ELR (cell line): Measurements from ENCODE around the gene FGF18.
"Not testable (repeated sequence)": the region's sequence is repeated elsewhere in the genome, so short reads cannot be mapped to it uniquely, and the experiment has no call there.

ENCODE experiments used
- DNase-seq: peaks from one replicate; pipeline ENCODE4 v3.0.0-alpha.2; 2015; ENCODE audit warnings: low read depth

Gene FGF18, protein sequence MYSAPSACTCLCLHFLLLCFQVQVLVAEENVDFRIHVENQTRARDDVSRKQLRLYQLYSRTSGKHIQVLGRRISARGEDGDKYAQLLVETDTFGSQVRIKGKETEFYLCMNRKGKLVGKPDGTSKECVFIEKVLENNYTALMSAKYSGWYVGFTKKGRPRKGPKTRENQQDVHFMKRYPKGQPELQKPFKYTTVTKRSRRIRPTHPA

DNA sequence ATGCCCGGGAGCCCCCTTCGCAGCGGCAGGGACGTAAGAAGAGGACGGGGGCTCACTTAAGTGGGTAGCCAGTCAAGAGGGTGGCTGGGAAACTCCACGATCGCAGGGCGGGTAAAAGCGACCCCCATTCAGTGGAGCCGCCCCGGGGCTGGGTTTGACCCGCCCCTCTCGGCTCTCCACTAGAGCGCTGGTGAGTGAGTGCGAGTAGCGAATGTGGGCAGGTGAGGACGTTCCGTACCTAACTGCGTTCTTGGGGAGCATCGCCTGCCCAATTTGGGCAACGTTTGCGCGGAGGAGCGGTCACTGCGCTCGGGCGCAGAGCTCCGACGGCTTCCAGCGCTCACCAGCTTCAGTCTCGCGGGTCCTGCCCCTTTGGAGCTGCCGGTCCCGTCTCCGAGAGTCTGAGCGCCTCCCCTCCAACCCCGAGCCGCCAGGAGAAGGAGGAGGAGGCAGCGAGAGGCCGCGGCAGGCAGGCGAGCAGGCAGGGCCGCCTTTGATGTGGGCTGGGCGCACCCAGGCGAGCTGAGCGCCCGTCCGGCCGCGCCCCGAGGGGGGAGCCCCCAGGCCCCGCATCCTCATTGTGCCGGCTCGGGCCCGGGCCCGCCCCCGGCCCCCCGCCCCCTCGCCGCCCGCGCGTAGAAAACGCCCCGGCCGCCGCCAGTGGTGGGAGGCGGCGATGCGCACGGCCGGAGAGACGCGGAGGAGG is at the start of gene FGF18:
TSS of gene FGF18 (plus strand) at position 666 of the 706 bp plus-strand sequence. CDS start 553 bp downstream, outside the sequence.
- peak; percentile 77 for DNase-seq

DNA sequence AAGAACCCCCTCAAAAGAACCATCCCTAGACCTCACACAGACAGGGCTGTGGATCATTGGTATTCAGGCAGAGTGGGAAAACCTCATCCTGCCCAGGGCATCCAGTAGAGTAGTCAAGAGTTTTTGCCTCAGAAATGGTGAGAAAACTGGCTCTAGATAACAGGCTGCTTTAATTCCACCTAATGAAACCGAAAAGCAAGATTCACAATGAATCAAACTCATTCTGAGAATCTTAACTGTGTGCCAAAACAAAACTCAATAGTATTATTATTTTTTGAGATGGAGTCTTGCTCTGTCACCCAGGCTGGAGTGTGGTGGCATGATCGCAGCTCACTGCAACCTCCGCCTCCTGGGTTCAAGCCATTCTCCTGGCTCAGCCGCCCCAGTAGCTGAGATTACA is 49.5 kb upstream of the FGF18 start:
- no peak for DNase-seq

- DNase-seq = not testable (repeated sequence)
These were observed 48.6 kb upstream of the FGF18 start for GRCh38 chr5:171370881-171371280.

DNA sequence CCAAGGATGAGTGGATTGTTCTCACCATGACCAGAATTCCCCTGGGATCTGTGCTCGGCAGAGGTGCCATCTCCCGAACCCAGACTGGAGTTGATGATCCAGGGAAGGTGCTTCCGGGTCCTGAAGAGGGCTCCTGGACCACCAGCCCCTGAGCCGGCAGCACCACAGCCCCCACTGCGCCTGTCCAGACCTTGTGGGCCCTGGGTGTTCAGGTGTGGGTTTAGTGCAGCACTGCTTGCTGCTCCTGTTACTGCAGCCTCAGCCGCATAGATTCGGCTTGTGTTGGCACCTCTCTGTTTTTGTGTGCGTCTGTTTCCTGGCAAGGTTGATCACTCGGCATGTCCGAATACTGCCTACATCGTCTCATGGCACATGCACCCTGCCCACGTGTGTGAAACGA is 48.1 kb upstream of the FGF18 start:
- no peak for DNase-seq

DNA sequence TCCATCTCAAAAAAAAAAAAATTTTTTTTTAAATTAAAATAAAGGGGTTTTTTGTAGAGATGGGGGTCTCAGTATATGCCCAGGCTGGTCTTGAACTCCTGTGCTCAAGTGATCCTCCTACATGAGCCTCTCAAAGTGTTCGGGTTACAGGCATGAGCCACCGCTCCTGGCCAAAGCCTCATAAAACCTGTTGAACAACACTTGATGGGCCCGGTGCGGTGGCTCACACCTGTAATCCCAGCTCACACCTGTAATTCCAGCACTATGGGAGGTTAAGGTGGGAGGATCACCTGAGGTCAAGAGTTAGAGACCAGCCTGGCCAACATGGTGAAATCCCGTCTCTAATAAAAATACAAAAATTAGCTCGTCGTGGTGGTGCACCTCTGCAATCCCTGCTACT is 39.5 kb upstream of the FGF18 start:
- no peak for DNase-seq

- not testable (repeated sequence) for DNase-seq
These were observed 35.0 kb upstream of the FGF18 start for GRCh38 chr5:171384416-171384815.

GRCh38 chr5:171384999-171385398 is 34.4 kb upstream of the FGF18 start:
- peak; percentile 61 for DNase-seq

DNA sequence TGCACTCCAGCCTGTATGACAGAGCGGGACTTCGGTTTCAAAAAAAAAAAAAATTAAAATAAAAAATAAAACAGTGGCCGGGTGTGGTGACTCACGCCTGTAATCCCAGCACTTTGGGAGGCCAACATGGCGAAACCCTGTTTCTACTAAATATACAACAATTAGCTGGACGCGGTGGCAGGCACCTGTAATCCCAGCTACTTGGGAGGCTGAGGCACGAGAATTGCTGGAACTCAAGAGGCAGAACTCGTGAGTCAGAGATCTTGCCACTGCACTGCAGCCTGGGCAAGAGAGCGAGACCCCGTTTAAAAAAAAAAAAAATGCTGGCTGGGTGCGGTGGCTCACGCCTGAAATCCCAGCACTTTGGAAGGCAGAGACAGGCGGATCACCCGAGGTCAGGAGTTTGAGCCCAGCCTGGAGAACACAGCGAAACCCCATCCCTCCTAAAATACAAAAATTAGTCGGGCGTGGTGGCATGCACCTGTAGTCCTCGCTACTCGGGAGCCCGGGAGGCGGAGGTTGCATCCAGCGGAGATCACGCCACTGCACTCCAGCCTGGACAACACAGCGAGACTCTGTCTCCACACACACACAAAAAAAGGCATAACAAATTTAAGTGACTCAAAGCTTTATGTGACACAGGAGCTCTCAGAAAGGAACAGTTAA is 33.3 kb upstream of the FGF18 start:
- DNase-seq = no peak

GRCh38 chr5:171386861-171387344 is 32.5 kb upstream of the FGF18 start:
- peak; percentile 43 for DNase-seq

- peak; percentile 99 for DNase-seq
These were observed 32.0 kb upstream of the FGF18 start, which contains the start of gene NPM1 for GRCh38 chr5:171387345-171387969. NPM1 (plus strand) TSS chr5:171387849; CDS start chr5:171387949, 100 bp downstream.

DNA sequence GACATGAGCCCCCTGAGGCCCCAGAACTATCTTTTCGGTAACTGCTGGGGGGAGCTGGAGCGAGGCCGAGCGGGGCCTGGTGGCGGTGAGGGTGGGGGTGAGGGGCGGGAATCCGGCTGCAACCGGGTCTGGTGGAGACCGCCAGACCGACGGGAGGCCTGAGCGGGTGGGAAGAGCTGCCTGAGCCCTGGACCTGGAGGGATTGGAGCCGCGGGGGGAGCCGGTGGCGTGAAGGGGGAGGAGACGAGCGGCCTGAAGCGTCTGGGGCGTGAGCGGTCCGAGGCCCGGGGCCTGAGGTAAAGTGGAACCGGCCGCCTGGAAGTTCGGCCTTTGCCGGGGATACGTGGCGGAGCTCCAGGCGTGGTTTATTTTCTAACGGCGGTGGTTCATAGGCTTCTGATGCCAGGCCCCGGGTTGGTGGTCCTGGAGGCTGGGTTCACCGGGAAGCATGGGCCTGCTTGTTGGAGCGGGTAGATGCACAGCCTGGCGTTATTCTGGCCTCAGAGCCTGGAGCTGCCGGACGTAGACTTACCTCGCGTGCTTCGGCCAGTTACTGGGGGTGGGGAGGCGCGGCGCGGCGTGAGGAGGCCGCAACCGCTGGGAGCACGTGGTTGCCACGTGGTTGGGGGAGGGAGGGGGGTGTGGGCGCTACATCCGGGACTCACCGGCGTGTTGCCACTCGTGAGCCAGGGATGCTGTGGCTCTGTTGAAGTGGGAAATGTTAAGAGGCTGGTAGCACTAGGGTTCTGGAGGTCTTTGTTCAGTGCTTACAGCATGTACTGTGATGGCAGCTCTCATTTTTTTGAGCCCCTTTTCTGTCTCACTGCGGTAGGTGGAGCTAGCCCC is 31.3 kb upstream of the FGF18 start:
- peak; percentile 87 for DNase-seq

- no peak for DNase-seq
These were observed 30.7 kb upstream of the FGF18 start for GRCh38 chr5:171388816-171389168.

GRCh38 chr5:171390883-171391677 is 28.4 kb upstream of the FGF18 start:
- peak; percentile 40 for DNase-seq

- DNase-seq = no peak
These were observed 27.4 kb upstream of the FGF18 start for GRCh38 chr5:171391996-171392577.

- DNase-seq = no peak
These were observed 26.8 kb upstream of the FGF18 start for GRCh38 chr5:171392585-171393159.

GRCh38 chr5:171395042-171395441 is 24.4 kb upstream of the FGF18 start:
- peak; percentile 7 for DNase-seq

DNA sequence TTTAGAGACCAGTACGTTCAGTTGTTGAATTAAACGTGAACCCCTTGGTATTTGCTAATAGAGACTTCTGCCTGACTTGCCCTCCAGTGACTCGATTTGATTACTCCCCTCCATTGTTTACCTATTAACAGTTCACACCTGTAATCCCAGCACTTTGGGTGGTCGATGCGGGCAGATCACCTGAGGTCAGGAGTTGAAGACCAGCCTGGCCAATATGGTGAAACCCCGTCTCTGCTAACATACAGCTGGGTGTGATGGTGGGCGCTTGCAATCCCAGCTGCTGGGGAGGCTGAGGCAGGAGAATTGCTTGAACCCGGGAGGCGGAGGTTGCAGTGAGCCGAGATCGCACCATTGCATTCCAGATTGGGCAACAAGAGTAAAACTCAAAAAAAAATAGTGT is 22.9 kb upstream of the FGF18 start:
- DNase-seq = not testable (repeated sequence)

DNA sequence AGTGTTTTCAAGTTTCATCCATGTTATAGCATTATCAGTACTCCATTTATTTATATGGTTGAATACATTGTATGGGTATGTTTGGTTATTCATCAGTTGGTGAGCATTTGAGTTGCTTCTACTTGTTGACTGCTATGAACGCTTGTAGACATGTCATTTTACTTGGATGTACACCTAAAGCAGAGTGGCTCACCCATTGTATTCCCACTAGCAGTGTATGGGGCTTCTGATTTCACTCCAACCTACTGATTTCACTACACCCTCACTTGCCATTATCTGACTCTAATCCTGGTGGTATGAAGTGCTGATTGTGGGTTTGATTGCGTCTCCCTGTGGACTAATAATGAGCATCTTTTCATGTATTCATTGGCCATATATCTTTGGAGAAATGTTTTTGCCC is 22.3 kb upstream of the FGF18 start:
- DNase-seq = no peak

- DNase-seq = no peak
These were observed 21.8 kb upstream of the FGF18 start for GRCh38 chr5:171397599-171397998.

DNA sequence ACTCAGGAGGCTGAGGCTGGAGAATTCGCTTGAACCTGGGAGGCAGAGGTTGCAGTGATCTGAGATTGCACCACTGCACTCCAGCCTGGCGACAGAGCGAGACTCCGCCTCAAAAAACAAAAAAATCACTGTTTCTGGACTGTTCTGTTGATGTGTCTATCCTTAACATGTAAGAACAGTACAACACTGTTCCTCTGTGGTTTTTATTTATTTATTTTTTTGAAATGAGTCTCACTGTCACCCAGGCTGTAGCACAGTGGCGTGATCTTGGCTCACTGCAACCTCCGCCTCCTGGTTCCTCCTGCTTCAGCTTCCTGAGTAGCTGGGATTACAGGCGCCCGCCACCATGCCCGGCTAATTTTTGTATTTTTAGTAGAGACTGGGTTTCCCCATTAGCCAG is 20.8 kb upstream of the FGF18 start:
- not testable (repeated sequence) for DNase-seq
